ENCODE results near the gene GLP1R.
"Not testable (repeated sequence)": the region's sequence is repeated elsewhere in the genome, so short reads cannot be mapped to it uniquely, and the experiment has no call there.

The GLP1R gene

GRCh38 chr6:39128106-39128505 lies 79.5 kb downstream of the GLP1R start:
- DNase-seq (ENCODE audit: low read depth) = no peak

- DNase-seq (ENCODE audit: low read depth) = no peak
Observed at GRCh38 chr6:39128832-39129231, 80.3 kb downstream of the GLP1R start.

GRCh38 chr6:39130691-39131090 lies 82.1 kb downstream of the GLP1R start:
- DNase-seq (ENCODE audit: low read depth) = no peak

GRCh38 chr6:39134761-39135160 lies 86.2 kb downstream of the GLP1R start:
- not testable (repeated sequence) for DNase-seq (ENCODE audit: low read depth)

GRCh38 chr6:39136207-39136606 lies 87.6 kb downstream of the GLP1R start:
- DNase-seq (ENCODE audit: low read depth) = not testable (repeated sequence)

DNA sequence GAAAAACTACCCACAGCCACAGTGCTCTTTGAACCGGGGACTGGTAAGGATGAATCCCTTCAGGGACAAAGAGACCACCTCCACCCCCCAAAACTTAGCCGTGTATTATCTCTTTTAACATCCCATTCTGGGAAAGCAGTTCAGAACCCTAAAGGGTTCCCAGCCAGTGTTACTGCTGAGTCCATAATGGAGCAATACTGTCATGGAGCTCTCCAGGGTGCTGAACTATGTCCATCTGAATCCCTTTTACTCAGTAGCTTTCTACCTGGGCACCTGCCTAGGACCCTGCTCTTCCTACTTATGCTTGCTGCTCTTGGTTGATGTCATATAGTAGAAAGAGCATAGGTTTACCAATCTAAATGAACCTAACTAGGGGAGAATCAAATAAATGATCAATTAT lies 88.7 kb downstream of the GLP1R start:
- no peak for DNase-seq (ENCODE audit: low read depth)

Data from stimulated activated CD8-positive, alpha-beta memory T cell treated with anti-CD3 and anti-CD28 coated beads, Interleukin-15, amount 100 ng/mL, for 1 hour (primary cell).